HepG2 (cell line): ENCODE results near the gene EEF1A2. TPM values are rescaled to one million over a fixed set of nuclear protein-coding genes. Genes with fewer than 3 reads are reported as not detected.

Experiments used
- CHD4 ChIP-seq: fragments of 200-600 bp; sonication (generic); IDR thresholded peaks from 2 replicates; pipeline ENCODE4 v1.7.0; 2017; ENCODE audit warnings: mild to moderate bottlenecking, low read length, borderline replicate concordance
- ZNF7 ChIP-seq: IDR thresholded peaks from 2 replicates; pipeline ENCODE4 v1.6.1; 2016; ENCODE audit warnings: missing biosample characterization, missing genetic modification reagents
- ZNF720 ChIP-seq: sonication (generic); formaldehyde crosslinking; IDR thresholded peaks from 2 replicates; pipeline ENCODE4 v1.4.0; 2020; ENCODE audit warnings: missing genetic modification reagents
- ZNF75D ChIP-seq: sonication (generic); formaldehyde crosslinking; IDR thresholded peaks from 2 replicates; pipeline ENCODE4 v1.8.1; 2023; ENCODE audit warnings: missing genetic modification reagents, mild to moderate bottlenecking, borderline replicate concordance
- ZSCAN20 ChIP-seq: sonication (generic); formaldehyde crosslinking; IDR thresholded peaks from 2 replicates; pipeline ENCODE4 v1.4.0; 2020; ENCODE audit warnings: missing genetic modification reagents, mild to moderate bottlenecking, borderline replicate concordance
- polyA plus RNA-seq, 8 experiments: library from polyadenylated mRNA; depleted of rRNA in 3 of 8; stranded (reverse) in 7 of 8; unstranded in 1 of 8; fragments of >200 nt; fragmentation: Illumina TruSeq in 4 of 8; extraction: Trizol in 4 of 8; gene quantifications; 2 replicates each; pipeline versions ENCODE4 v1.2.1 to v1.2.3, GENCODE V29; 2011 to 2016; ENCODE audit warnings: low read depth in 4 of 8, missing spikeins in 1 of 8, mixed read lengths in 1 of 8; ENCODE audit not compliant: insufficient read depth in 1 of 8
- total RNA-seq, 5 experiments: library from RNA; depleted of rRNA; stranded (reverse); fragments of >200 nt; fragmentation: Illumina TruSeq; extraction: Trizol; gene quantifications; 2 replicates each; pipeline ENCODE4 v1.2.3, GENCODE V29; 2016; ENCODE audit warnings: low read depth in 1 of 5
- TF ChIP-seq, protein P1 (sequence below): sonication (generic); formaldehyde crosslinking; IDR thresholded peaks from 2 replicates; pipeline ENCODE4 v1.4.0; 2020; ENCODE audit warnings: missing genetic modification reagents
- TF ChIP-seq, protein P2 (sequence below): sonication (generic); formaldehyde crosslinking; IDR thresholded peaks from 2 replicates; pipeline ENCODE4 v1.8.0; 2023; ENCODE audit warnings: mild to moderate bottlenecking, missing genetic modification reagents
- TF ChIP-seq, protein P3 (sequence below): sonication (generic); formaldehyde crosslinking; IDR thresholded peaks from 2 replicates; pipeline ENCODE4 v1.4.0; 2020; ENCODE audit warnings: missing genetic modification reagents

The EEF1A2 gene
- total and polyA plus RNA-seq, 2 of the 13 experiments (the other 11 are each of a cell fraction or from before 2014, with no cell fraction given): 0.44 to 0.87 TPM

DNA sequence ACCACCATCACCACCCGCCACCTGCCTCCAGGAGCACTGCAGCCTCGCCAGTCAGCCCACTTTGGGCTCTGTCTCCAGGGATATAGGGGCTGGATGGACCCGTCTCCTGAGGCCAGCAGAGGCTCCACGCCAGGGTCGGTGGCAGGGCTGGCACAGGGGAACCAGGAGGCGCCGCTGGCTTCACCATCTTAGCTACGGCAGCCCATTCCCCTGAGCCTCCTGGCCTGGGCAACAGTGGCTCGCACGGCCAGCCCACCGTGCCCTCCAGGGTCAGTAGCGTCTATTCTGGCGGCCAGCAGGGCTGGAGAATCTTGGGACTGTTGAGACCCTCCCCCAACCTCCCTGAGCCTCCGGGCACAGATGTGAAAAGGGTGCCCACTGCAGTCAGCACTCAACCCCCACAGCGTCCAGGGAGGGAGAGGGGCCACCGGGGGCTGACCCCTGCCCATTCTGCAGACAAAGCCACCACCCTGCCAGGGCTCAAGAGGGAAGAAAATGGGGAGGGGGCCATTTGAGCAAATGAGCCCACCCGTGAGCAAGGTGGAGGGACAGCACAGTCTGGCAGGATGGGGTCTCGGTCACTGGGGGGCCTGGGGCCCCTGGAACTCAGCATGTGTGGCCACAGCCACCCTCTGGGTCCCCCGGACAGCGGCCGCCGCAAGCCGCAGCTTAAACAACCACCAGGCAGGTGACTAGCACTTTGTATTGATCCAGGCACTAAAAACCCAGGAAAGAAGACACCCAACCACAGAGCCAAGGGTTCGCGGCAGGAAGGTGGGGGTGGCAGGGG lies 55.1 kb downstream of the EEF1A2 start (continued):
- TF ChIP-seq, protein P1, sequence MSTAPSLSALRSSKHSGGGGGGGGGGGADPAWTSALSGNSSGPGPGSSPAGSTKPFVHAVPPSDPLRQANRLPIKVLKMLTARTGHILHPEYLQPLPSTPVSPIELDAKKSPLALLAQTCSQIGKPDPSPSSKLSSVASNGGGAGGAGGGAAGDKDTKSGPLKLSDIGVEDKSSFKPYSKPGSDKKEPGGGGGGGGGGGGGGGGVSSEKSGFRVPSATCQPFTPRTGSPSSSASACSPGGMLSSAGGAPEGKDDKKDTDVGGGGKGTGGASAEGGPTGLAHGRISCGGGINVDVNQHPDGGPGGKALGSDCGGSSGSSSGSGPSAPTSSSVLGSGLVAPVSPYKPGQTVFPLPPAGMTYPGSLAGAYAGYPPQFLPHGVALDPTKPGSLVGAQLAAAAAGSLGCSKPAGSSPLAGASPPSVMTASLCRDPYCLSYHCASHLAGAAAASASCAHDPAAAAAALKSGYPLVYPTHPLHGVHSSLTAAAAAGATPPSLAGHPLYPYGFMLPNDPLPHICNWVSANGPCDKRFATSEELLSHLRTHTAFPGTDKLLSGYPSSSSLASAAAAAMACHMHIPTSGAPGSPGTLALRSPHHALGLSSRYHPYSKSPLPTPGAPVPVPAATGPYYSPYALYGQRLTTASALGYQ (CRISPR knock-in tag): no peak
- TF ChIP-seq, protein P2, sequence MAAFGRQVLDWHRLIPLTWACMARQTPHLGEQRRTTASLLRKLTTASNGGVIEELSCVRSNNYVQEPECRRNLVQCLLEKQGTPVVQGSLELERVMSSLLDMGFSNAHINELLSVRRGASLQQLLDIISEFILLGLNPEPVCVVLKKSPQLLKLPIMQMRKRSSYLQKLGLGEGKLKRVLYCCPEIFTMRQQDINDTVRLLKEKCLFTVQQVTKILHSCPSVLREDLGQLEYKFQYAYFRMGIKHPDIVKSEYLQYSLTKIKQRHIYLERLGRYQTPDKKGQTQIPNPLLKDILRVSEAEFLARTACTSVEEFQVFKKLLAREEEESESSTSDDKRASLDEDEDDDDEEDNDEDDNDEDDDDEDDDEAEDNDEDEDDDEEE (CRISPR knock-in tag): no peak
- TF ChIP-seq ZNF720: no peak
- TF ChIP-seq CHD4: no peak
- no peak for TF ChIP-seq ZNF7 (CRISPR knock-in tag)
- no peak for TF ChIP-seq ZSCAN20 (CRISPR knock-in tag)
- no peak for TF ChIP-seq ZNF75D (CRISPR knock-in tag)
- TF ChIP-seq, protein P3, sequence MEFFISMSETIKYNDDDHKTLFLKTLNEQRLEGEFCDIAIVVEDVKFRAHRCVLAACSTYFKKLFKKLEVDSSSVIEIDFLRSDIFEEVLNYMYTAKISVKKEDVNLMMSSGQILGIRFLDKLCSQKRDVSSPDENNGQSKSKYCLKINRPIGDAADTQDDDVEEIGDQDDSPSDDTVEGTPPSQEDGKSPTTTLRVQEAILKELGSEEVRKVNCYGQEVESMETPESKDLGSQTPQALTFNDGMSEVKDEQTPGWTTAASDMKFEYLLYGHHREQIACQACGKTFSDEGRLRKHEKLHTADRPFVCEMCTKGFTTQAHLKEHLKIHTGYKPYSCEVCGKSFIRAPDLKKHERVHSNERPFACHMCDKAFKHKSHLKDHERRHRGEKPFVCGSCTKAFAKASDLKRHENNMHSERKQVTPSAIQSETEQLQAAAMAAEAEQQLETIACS (CRISPR knock-in tag): no peak
